HepG2 (cell line): ENCODE data around the gene AKAP8L. TPM values are rescaled to one million over a fixed set of nuclear protein-coding genes. Genes with fewer than 3 reads are reported as not detected.
A peak's percentile ranks its signal among the peaks of the same experiment; 100 is the strongest.

ENCODE experiments used
- CTCF ChIP-seq: sonication (generic); formaldehyde crosslinking; IDR thresholded peaks from 2 replicates; pipeline ENCODE4 v1.5.0; 2020; ENCODE audit warnings: mild to moderate bottlenecking, missing genetic modification reagents, moderate library complexity
- ETV5 ChIP-seq: IDR thresholded peaks from 2 replicates; pipeline ENCODE4 v1.6.1; 2018; ENCODE audit warnings: missing biosample characterization, missing genetic modification reagents, inconsistent platforms, borderline replicate concordance
- GLMP ChIP-seq: sonication (generic); formaldehyde crosslinking; IDR thresholded peaks from 2 replicates; pipeline ENCODE4 v1.9.0; 2021; ENCODE audit warnings: missing genetic modification reagents, mild to moderate bottlenecking, borderline replicate concordance
- IRX3 ChIP-seq: sonication (generic); formaldehyde crosslinking; IDR thresholded peaks from 2 replicates; pipeline ENCODE4 v1.8.1; 2023; ENCODE audit warnings: mild to moderate bottlenecking, low read depth, missing genetic modification reagents, borderline replicate concordance
- MXD4 ChIP-seq: IDR thresholded peaks from 2 replicates; pipeline ENCODE4 v1.6.1; 2016; ENCODE audit warnings: mild to moderate bottlenecking, missing biosample characterization, missing genetic modification reagents
- MYPOP ChIP-seq: sonication (generic); formaldehyde crosslinking; IDR thresholded peaks from 2 replicates; pipeline ENCODE4 v1.8.1; 2023; ENCODE audit warnings: mild to moderate bottlenecking, moderate library complexity, missing genetic modification reagents
- NCOA2 ChIP-seq: sonication (generic); formaldehyde crosslinking; IDR thresholded peaks from 2 replicates; pipeline ENCODE4 v1.8.0; 2022; ENCODE audit warnings: inconsistent platforms
- NFIB ChIP-seq: sonication (generic); formaldehyde crosslinking; IDR thresholded peaks from 2 replicates; pipeline ENCODE4 v1.9.0; 2021; ENCODE audit warnings: missing genetic modification reagents, mild to moderate bottlenecking, borderline replicate concordance
- REST ChIP-seq, 2 experiments: IDR thresholded peaks; 2 replicates each; pipeline ENCODE4 v1.6.1; 2011 to 2012; ENCODE audit warnings: low read length in 2 of 2, borderline replicate concordance in 1 of 2, low read depth in 1 of 2, mild to moderate bottlenecking in 1 of 2, moderate library complexity in 1 of 2
- SMARCE1 ChIP-seq: fragments of 450-650 bp; IDR thresholded peaks from 2 replicates; pipeline ENCODE4 v1.6.1; 2017; ENCODE audit warnings: borderline replicate concordance
- TEAD3 ChIP-seq: optimal IDR thresholded peaks from 2 replicates; pipeline ENCODE3; 2016; ENCODE audit warnings: borderline replicate concordance
- THYN1 ChIP-seq: sonication (generic); formaldehyde crosslinking; IDR thresholded peaks from 2 replicates; pipeline ENCODE4 v1.8.1; 2023; ENCODE audit warnings: low read depth, mild to moderate bottlenecking, moderate library complexity, missing genetic modification reagents, borderline replicate concordance
- ZBTB42 ChIP-seq: sonication (generic); formaldehyde crosslinking; IDR thresholded peaks from 2 replicates; pipeline ENCODE4 v1.5.0; 2020; ENCODE audit warnings: mild to moderate bottlenecking, missing genetic modification reagents
- ZFP1 ChIP-seq: IDR thresholded peaks from 2 replicates; pipeline ENCODE4 v1.6.1; 2016
- ZNF382 ChIP-seq: sonication (generic); formaldehyde crosslinking; IDR thresholded peaks from 2 replicates; pipeline ENCODE4 v1.5.0; 2020; ENCODE audit warnings: missing genetic modification reagents, mild to moderate bottlenecking, borderline replicate concordance
- polyA plus RNA-seq, 8 experiments: library from polyadenylated mRNA; depleted of rRNA in 3 of 8; stranded (reverse) in 7 of 8; unstranded in 1 of 8; fragments of >200 nt; fragmentation: Illumina TruSeq in 4 of 8; extraction: Trizol in 4 of 8; gene quantifications; 2 replicates each; pipeline versions ENCODE4 v1.2.1 to v1.2.3, GENCODE V29; 2011 to 2016; ENCODE audit warnings: low read depth in 4 of 8, missing spikeins in 1 of 8, mixed read lengths in 1 of 8; ENCODE audit not compliant: insufficient read depth in 1 of 8
- total RNA-seq, 5 experiments: library from RNA; depleted of rRNA; stranded (reverse); fragments of >200 nt; fragmentation: Illumina TruSeq; extraction: Trizol; gene quantifications; 2 replicates each; pipeline ENCODE4 v1.2.3, GENCODE V29; 2016; ENCODE audit warnings: low read depth in 1 of 5
- TF ChIP-seq, protein P1 (sequence below): sonication (generic); formaldehyde crosslinking; IDR thresholded peaks from 2 replicates; pipeline ENCODE4 v1.8.0; 2022; ENCODE audit warnings: low read depth, missing genetic modification reagents
- TF ChIP-seq, protein P2 (sequence below): sonication (generic); formaldehyde crosslinking; conservative IDR thresholded peaks from 2 replicates; pipeline ENCODE4 v1.8.1; 2023; ENCODE audit warnings: missing genetic modification reagents

Gene AKAP8L
- total and polyA plus RNA-seq, 2 of the 13 experiments (the other 11 are each of a cell fraction or from before 2014, with no cell fraction given): 48.2 to 49.6 TPM

- no peak for TF ChIP-seq IRX3 (CRISPR knock-in tag)
- TF ChIP-seq ZFP1 (CRISPR knock-in tag): no peak
- peak; percentile 10; the same call in 1 of the 2 replicates for TF ChIP-seq ETV5 (CRISPR knock-in tag)
- no peak for TF ChIP-seq NCOA2 (CRISPR knock-in tag)
- no peak for TF ChIP-seq NFIB (CRISPR knock-in tag)
- TF ChIP-seq SMARCE1: no peak
- TF ChIP-seq GLMP (CRISPR knock-in tag): no peak
- TF ChIP-seq THYN1 (CRISPR knock-in tag): no peak
- no peak for TF ChIP-seq REST (IDR thresholded peaks at IDR 0.05; ENCODE audit: borderline replicate concordance in 1 of 2, low read depth in 1 of 2, low read length in 2 of 2)
- peak; percentile 38; the same call in 1 of the 2 replicates for TF ChIP-seq MXD4 (CRISPR knock-in tag)
- peak; percentile 82; the same call in 1 of the 2 replicates for TF ChIP-seq MYPOP (CRISPR knock-in tag)
- no peak for TF ChIP-seq ZBTB42 (CRISPR knock-in tag)
- TF ChIP-seq TEAD3 (CRISPR knock-in tag): peak; percentile 2
- TF ChIP-seq ZNF382: no peak
- TF ChIP-seq, protein P1, sequence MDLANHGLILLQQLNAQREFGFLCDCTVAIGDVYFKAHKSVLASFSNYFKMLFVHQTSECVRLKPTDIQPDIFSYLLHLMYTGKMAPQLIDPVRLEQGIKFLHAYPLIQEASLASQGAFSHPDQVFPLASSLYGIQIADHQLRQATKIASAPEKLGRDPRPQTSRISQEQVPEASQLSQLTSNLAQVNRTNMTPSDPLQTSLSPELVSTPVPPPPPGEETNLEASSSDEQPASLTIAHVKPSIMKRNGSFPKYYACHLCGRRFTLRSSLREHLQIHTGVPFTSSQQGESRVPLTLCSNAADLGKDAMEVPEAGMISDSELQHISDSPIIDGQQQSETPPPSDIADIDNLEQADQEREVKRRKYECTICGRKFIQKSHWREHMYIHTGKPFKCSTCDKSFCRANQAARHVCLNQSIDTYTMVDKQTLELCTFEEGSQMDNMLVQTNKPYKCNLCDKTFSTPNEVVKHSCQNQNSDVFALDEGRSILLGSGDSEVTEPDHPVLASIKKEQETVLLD: peak; percentile 61; the same call in 1 of the 2 replicates
- TF ChIP-seq CTCF: peak; percentile 2; the same call in 1 of the 2 replicates
- TF ChIP-seq, protein P2, sequence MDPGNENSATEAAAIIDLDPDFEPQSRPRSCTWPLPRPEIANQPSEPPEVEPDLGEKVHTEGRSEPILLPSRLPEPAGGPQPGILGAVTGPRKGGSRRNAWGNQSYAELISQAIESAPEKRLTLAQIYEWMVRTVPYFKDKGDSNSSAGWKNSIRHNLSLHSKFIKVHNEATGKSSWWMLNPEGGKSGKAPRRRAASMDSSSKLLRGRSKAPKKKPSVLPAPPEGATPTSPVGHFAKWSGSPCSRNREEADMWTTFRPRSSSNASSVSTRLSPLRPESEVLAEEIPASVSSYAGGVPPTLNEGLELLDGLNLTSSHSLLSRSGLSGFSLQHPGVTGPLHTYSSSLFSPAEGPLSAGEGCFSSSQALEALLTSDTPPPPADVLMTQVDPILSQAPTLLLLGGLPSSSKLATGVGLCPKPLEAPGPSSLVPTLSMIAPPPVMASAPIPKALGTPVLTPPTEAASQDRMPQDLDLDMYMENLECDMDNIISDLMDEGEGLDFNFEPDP (CRISPR knock-in tag): no peak
These were observed 38.7 kb downstream of the AKAP8L start (continued) for GRCh38 chr19:15379999-15380647.
